ENCODE data around the gene ENHO. TPM values are rescaled to one million over a fixed set of nuclear protein-coding genes. Genes with fewer than 3 reads are reported as not detected.

The ENHO gene
- total and polyA plus RNA-seq, 8 donors: 0.26 to 1.9 (median 1.3) TPM

GRCh38 chr9:34546102-34546833 lies 23.5 kb upstream of the ENHO start:
- H3K4me1 ChIP-seq: no peaks in the 10 kb centered on the region
- peaks cover 0 to 27% of the 10 kb centered on the region in 2 donors for H3K27me3 ChIP-seq
- no peak for TF ChIP-seq CTCF (IDR thresholded peaks at IDR 0.05)
- intact Hi-C loops (cut with DNase I): loop anchor here in 1 of 2 donors (5.0 kb wide), 1 partner anchor 46 kb away; no protein-coding TSS in a partner anchor
- no peaks in the 10 kb centered on the region for H3K36me3 ChIP-seq
- H3K27ac ChIP-seq: no peak overlapping the region
- ATAC-seq: no peak
- no peak for DNase-seq
- no peak overlapping the region for H3K4me3 ChIP-seq
- no peaks in the 10 kb centered on the region for H3K9me3 ChIP-seq

- no peaks in the 10 kb centered on the region for H3K9me3 ChIP-seq
- TF ChIP-seq CTCF (IDR thresholded peaks at IDR 0.05): no peak
- H3K4me1 ChIP-seq: no peaks in the 10 kb centered on the region
- no peak overlapping the region for H3K27ac ChIP-seq
- H3K36me3 ChIP-seq: no peaks in the 10 kb centered on the region
- DNase-seq: no peak
- peaks cover 0 to 27% of the 10 kb centered on the region in 2 donors for H3K27me3 ChIP-seq
- intact Hi-C loops (cut with DNase I): loop anchor here in 1 of 2 donors (5.0 kb wide), 1 partner anchor 47 kb away; no protein-coding TSS in a partner anchor
- no peak for ATAC-seq
- no peak overlapping the region for H3K4me3 ChIP-seq
Measured at GRCh38 chr9:34545497-34545896, 22.7 kb upstream of the ENHO start.

- H3K4me1 ChIP-seq: no peaks in the 10 kb centered on the region
- H3K36me3 ChIP-seq: no peaks in the 10 kb centered on the region
- H3K9me3 ChIP-seq: no peaks in the 10 kb centered on the region
- H3K27ac ChIP-seq: no peak overlapping the region
- no peak for ATAC-seq
- TF ChIP-seq CTCF (IDR thresholded peaks at IDR 0.05): no peak
- H3K4me3 ChIP-seq: no peak overlapping the region
- DNase-seq: no peak
- intact Hi-C loops (cut with DNase I): no loop called here
- H3K27me3 ChIP-seq: peaks cover 0 to 27% of the 10 kb centered on the region in 2 donors
Measured at GRCh38 chr9:34544035-34544434, 21.2 kb upstream of the ENHO start.

- ATAC-seq (no peak), DNase-seq (no peak)
- intact Hi-C loops (cut with DNase I): no loop called here
- no peak overlapping the region for H3K27ac ChIP-seq
- no peaks in the 10 kb centered on the region for H3K36me3 ChIP-seq
- H3K27me3 ChIP-seq: peaks cover 0 to 9% of the 10 kb centered on the region in 2 donors
- H3K4me3 ChIP-seq: no peak overlapping the region
- no peaks in the 10 kb centered on the region for H3K4me1 ChIP-seq
- no peaks in the 10 kb centered on the region for H3K9me3 ChIP-seq
- no peak for TF ChIP-seq CTCF (IDR thresholded peaks at IDR 0.05)
Measured at GRCh38 chr9:34541540-34541939, 18.8 kb upstream of the ENHO start.

- no peak for ATAC-seq
- Histone ChIP-seq H3K36me3 (no peaks in the 10 kb centered on the region), H3K27me3 (peaks cover 0 to 14% of the 10 kb centered on the region in 2 donors), H3K4me3 (no peak overlapping the region), H3K9me3 (no peaks in the 10 kb centered on the region), H3K4me1 (no peaks in the 10 kb centered on the region), H3K27ac (no peak overlapping the region)
- no peak for TF ChIP-seq CTCF (IDR thresholded peaks at IDR 0.05)
- no peak for DNase-seq
- intact Hi-C loops (cut with DNase I): no loop called here
Measured at GRCh38 chr9:34540827-34541226, 18.0 kb upstream of the ENHO start.
